Tibial nerve (tissue), 4 donors: ENCODE results near the gene NOXRED1.

ENCODE experiments used
- EP300 ChIP-seq, 2 donors: sonication (generic); formaldehyde crosslinking; IDR thresholded peaks; one replicate each; pipeline ENCODE4 v1.6.1; 2017; ENCODE audit warnings: antibody characterized with exemption in 2 of 2, mild to moderate bottlenecking in 1 of 2
- POLR2A ChIP-seq, 2 donors: fragments of 450-650 bp; IDR thresholded peaks; one replicate each; pipeline ENCODE4 v1.6.1; 2017; ENCODE audit warnings: antibody characterized with exemption in 2 of 2, mild to moderate bottlenecking in 2 of 2, moderate library complexity in 2 of 2
- TF ChIP-seq, protein P1 (sequence below), 5 experiments: fragments of 200-600 bp in 3 of 5; fragments of 450-650 bp in 2 of 5; sonication (generic) in 3 of 5; IDR thresholded peaks; one replicate each; pipeline ENCODE4 v1.5.1; 2016 to 2019; ENCODE audit warnings: antibody characterized with exemption in 5 of 5, mild to moderate bottlenecking in 3 of 5, moderate library complexity in 2 of 5

- TF ChIP-seq, protein P1, sequence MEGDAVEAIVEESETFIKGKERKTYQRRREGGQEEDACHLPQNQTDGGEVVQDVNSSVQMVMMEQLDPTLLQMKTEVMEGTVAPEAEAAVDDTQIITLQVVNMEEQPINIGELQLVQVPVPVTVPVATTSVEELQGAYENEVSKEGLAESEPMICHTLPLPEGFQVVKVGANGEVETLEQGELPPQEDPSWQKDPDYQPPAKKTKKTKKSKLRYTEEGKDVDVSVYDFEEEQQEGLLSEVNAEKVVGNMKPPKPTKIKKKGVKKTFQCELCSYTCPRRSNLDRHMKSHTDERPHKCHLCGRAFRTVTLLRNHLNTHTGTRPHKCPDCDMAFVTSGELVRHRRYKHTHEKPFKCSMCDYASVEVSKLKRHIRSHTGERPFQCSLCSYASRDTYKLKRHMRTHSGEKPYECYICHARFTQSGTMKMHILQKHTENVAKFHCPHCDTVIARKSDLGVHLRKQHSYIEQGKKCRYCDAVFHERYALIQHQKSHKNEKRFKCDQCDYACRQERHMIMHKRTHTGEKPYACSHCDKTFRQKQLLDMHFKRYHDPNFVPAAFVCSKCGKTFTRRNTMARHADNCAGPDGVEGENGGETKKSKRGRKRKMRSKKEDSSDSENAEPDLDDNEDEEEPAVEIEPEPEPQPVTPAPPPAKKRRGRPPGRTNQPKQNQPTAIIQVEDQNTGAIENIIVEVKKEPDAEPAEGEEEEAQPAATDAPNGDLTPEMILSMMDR (IDR thresholded peaks at IDR 0.05) = no peak
- no peak for TF ChIP-seq POLR2A (IDR thresholded peaks at IDR 0.05)
- no peak for TF ChIP-seq EP300 (IDR thresholded peaks at IDR 0.05)
Observed at GRCh38 chr14:77439861-77440260, 16.5 kb upstream of the NOXRED1 start.
